SK-N-SH treated with all-trans-retinoic acid at 6 μM for 48 hours (cell line): ENCODE measurements around the gene IFT172.

Experiments
- ATAC-seq: fragments of 200-7000 bp; cut with Tn5 transposase; 3 replicates; pipeline ENCODE4 v1.9.1; 2020; ENCODE audit warnings: mild to moderate bottlenecking, moderate library complexity
- ARNTL ChIP-seq: fragments of 450-650 bp; formaldehyde crosslinking; IDR thresholded peaks from 2 replicates; pipeline ENCODE4 v1.5.0; 2020; ENCODE audit warnings: low read depth, mild to moderate bottlenecking, moderate library complexity, borderline replicate concordance
- CSDC2 ChIP-seq: fragments of 250-450 bp; sonication (Bioruptor Pico); IDR thresholded peaks from 2 replicates; pipeline ENCODE4 v1.5.0; 2020; ENCODE audit warnings: mild to moderate bottlenecking, moderate library complexity
- ESRRG ChIP-seq: fragments of 250-450 bp; sonication (Bioruptor Pico); IDR thresholded peaks from 2 replicates; pipeline ENCODE4 v1.6.1; 2021; ENCODE audit warnings: mild to moderate bottlenecking
- GLIS3 ChIP-seq: fragments of 250-450 bp; sonication (Bioruptor Pico); IDR thresholded peaks from 2 replicates; pipeline ENCODE4 v1.5.0; 2020; ENCODE audit warnings: mild to moderate bottlenecking, moderate library complexity
- ISL1 ChIP-seq: fragments of 250-450 bp; sonication (Bioruptor Pico); IDR thresholded peaks from 2 replicates; pipeline ENCODE4 v2.1.2; 2022; ENCODE audit warnings: mild to moderate bottlenecking, moderate library complexity
- OSR1 ChIP-seq: fragments of 250-450 bp; sonication (Bioruptor Pico); IDR thresholded peaks from 2 replicates; pipeline ENCODE4 v1.8.0; 2022; ENCODE audit warnings: moderate library complexity, mild to moderate bottlenecking, inconsistent platforms
- PPARA ChIP-seq: fragments of 250-450 bp; sonication (Bioruptor Pico); IDR thresholded peaks from 2 replicates; pipeline ENCODE4 v1.5.0; 2020; ENCODE audit warnings: mild to moderate bottlenecking, borderline replicate concordance
- RARB ChIP-seq: fragments of 250-450 bp; sonication (Bioruptor Pico); IDR thresholded peaks from 2 replicates; pipeline ENCODE4 v1.8.0; 2021; ENCODE audit warnings: mild to moderate bottlenecking, moderate library complexity
- SNAI2 ChIP-seq: fragments of 250-450 bp; sonication (Bioruptor Pico); IDR thresholded peaks from 2 replicates; pipeline ENCODE4 v1.5.0; 2020; ENCODE audit warnings: mild to moderate bottlenecking, moderate library complexity
- TOX ChIP-seq: fragments of 250-450 bp; sonication (Bioruptor Pico); IDR thresholded peaks from 2 replicates; pipeline ENCODE4 v1.8.0; 2021; ENCODE audit warnings: mild to moderate bottlenecking, moderate library complexity, borderline replicate concordance
- ZC3H10 ChIP-seq: fragments of 250-450 bp; sonication (Bioruptor Pico); IDR thresholded peaks from 2 replicates; pipeline ENCODE4 v1.5.1; 2021; ENCODE audit warnings: mild to moderate bottlenecking, moderate library complexity
- ZFP3 ChIP-seq: fragments of 250-450 bp; sonication (Bioruptor Pico); IDR thresholded peaks from 2 replicates; pipeline ENCODE4 v1.5.0; 2020; ENCODE audit warnings: mild to moderate bottlenecking, moderate library complexity
- ZFP30 ChIP-seq: fragments of 450-650 bp; formaldehyde crosslinking; IDR thresholded peaks from 2 replicates; pipeline ENCODE4 v1.5.0; 2022; ENCODE audit warnings: mild to moderate bottlenecking, moderate library complexity
- ZNF565 ChIP-seq: fragments of 450-650 bp; formaldehyde crosslinking; conservative IDR thresholded peaks from 2 replicates; pipeline ENCODE4 v1.5.0; 2020; ENCODE audit warnings: low read depth, mild to moderate bottlenecking, moderate library complexity
- ZNF70 ChIP-seq: fragments of 450-650 bp; formaldehyde crosslinking; IDR thresholded peaks from 2 replicates; pipeline ENCODE4 v1.5.0; 2020; ENCODE audit warnings: mild to moderate bottlenecking, moderate library complexity
- ZNF8 ChIP-seq: fragments of 450-650 bp; formaldehyde crosslinking; IDR thresholded peaks from 2 replicates; pipeline ENCODE4 v1.5.0; 2020; ENCODE audit warnings: mild to moderate bottlenecking, moderate library complexity
- TF ChIP-seq, protein P1 (sequence below): fragments of 250-450 bp; sonication (Bioruptor Pico); IDR thresholded peaks from 2 replicates; pipeline ENCODE4 v1.5.1; 2021; ENCODE audit warnings: mild to moderate bottlenecking, moderate library complexity
- TF ChIP-seq, protein P2 (sequence below): fragments of 250-450 bp; sonication (Bioruptor Pico); IDR thresholded peaks from 2 replicates; pipeline ENCODE4 v1.5.1; 2020; ENCODE audit warnings: low read depth, mild to moderate bottlenecking, moderate library complexity
- TF ChIP-seq, protein P3 (sequence below): fragments of 250-450 bp; sonication (Bioruptor Pico); IDR thresholded peaks from 2 replicates; pipeline ENCODE4 v1.5.0; 2020; ENCODE audit warnings: mild to moderate bottlenecking, moderate library complexity

Gene IFT172

DNA sequence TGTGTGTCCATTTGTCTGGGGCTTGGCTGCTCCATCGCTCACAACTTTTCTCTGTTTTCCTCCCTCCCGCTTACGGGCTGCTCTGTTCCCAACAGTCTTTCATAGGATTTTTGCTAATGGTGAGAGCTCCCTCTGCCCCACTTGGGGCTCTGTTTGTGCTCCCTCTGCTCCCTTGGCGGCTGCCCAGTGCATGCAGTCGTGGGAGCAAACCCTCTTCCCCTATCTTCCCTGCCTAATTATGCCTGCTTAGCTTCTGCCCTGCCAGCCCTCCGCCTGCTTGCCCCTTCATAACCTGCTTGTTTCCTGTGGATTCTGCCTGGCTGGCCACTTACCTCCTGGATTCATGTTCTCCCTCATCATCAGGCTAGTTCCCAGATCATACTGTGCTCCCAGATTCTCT lies 53.9 kb downstream of the IFT172 start:
- no peak for TF ChIP-seq ZC3H10 (CRISPR knock-in tag)
- TF ChIP-seq, protein P1, sequence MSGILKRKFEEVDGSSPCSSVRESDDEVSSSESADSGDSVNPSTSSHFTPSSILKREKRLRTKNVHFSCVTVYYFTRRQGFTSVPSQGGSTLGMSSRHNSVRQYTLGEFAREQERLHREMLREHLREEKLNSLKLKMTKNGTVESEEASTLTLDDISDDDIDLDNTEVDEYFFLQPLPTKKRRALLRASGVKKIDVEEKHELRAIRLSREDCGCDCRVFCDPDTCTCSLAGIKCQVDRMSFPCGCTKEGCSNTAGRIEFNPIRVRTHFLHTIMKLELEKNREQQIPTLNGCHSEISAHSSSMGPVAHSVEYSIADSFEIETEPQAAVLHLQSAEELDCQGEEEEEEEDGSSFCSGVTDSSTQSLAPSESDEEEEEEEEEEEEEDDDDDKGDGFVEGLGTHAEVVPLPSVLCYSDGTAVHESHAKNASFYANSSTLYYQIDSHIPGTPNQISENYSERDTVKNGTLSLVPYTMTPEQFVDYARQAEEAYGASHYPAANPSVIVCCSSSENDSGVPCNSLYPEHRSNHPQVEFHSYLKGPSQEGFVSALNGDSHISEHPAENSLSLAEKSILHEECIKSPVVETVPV (CRISPR knock-in tag): no peak
- TF ChIP-seq SNAI2 (CRISPR knock-in tag): no peak
- no peak for TF ChIP-seq TOX (CRISPR knock-in tag)
- TF ChIP-seq OSR1: no peak
- no peak for TF ChIP-seq ZNF70
- TF ChIP-seq GLIS3 (CRISPR knock-in tag): no peak
- no peak for TF ChIP-seq RARB
- no peak for TF ChIP-seq ARNTL (CRISPR knock-in tag)
- no peak for ATAC-seq

DNA sequence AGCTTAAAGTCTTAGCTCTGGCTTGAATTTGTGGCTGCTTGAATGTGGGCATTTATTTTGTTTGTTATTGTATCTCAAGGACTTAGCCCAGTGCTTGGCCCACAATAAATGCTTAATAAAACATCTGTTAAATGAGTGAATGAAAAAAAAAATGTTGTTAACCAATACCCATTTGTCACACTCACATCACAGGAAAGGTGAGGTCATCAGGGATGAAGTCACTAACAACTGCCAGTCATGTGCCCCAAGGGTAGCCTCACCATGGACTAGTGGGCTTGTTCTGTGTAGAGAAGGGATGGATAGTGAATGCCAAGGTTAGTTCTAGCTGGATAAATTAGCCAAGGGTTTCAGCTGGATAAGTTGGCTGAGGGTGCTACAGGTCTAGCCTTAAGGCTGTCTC lies 58.1 kb downstream of the IFT172 start:
- ATAC-seq: no peak

DNA sequence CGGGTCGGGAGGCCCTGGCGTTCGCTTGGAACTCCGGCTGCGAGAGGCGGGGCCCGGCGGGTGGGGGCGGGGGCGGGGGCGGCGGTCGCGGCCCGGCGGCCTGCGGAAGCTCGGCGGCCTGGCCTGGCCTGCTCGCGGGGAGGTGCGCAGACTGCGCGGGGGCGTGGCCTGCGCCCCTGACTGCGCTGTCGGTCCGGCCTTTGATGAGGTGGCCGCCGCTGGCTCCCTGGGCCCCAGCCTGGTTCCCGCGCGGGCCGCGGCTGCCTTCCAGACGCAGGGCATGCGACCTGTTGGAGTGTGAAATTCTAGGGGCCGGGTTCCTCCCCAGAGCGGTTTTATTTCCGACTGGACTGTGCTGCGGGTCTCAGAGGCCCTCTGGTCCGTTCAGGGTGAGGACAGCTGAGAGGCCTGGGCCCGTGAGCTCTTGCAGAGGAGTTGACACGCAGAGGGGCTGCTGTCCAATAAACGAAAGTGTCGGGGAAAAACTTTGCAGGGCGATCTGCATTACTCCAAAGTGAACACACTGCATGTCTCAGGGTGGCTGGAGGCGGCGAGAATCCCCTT lies 60.5 kb downstream of the IFT172 start:
- peak; percentile 85 for ATAC-seq
- TF ChIP-seq GLIS3 (CRISPR knock-in tag) (no peak), ARNTL (CRISPR knock-in tag) (no peak), ZFP30 (CRISPR knock-in tag) (no peak), ESRRG (no peak), CSDC2 (CRISPR knock-in tag) (no peak), TOX (CRISPR knock-in tag) (no peak), ISL1 (CRISPR knock-in tag) (no peak), ZFP3 (no peak; the same call in 1 of the 2 replicates), ZNF8 (no peak), PPARA (CRISPR knock-in tag) (no peak), ZNF70 (no peak), OSR1 (no peak), RARB (no peak), ZNF565 (CRISPR knock-in tag) (no peak)
- TF ChIP-seq, protein P2, sequence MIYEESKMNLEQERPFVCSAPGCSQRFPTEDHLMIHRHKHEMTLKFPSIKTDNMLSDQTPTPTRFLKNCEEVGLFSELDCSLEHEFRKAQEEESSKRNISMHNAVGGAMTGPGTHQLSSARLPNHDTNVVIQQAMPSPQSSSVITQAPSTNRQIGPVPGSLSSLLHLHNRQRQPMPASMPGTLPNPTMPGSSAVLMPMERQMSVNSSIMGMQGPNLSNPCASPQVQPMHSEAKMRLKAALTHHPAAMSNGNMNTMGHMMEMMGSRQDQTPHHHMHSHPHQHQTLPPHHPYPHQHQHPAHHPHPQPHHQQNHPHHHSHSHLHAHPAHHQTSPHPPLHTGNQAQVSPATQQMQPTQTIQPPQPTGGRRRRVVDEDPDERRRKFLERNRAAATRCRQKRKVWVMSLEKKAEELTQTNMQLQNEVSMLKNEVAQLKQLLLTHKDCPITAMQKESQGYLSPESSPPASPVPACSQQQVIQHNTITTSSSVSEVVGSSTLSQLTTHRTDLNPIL (CRISPR knock-in tag): no peak
- TF ChIP-seq, protein P1 (CRISPR knock-in tag): no peak
- TF ChIP-seq, protein P3, sequence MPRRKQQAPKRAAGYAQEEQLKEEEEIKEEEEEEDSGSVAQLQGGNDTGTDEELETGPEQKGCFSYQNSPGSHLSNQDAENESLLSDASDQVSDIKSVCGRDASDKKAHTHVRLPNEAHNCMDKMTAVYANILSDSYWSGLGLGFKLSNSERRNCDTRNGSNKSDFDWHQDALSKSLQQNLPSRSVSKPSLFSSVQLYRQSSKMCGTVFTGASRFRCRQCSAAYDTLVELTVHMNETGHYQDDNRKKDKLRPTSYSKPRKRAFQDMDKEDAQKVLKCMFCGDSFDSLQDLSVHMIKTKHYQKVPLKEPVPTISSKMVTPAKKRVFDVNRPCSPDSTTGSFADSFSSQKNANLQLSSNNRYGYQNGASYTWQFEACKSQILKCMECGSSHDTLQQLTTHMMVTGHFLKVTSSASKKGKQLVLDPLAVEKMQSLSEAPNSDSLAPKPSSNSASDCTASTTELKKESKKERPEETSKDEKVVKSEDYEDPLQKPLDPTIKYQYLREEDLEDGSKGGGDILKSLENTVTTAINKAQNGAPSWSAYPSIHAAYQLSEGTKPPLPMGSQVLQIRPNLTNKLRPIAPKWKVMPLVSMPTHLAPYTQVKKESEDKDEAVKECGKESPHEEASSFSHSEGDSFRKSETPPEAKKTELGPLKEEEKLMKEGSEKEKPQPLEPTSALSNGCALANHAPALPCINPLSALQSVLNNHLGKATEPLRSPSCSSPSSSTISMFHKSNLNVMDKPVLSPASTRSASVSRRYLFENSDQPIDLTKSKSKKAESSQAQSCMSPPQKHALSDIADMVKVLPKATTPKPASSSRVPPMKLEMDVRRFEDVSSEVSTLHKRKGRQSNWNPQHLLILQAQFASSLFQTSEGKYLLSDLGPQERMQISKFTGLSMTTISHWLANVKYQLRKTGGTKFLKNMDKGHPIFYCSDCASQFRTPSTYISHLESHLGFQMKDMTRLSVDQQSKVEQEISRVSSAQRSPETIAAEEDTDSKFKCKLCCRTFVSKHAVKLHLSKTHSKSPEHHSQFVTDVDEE (CRISPR knock-in tag): no peak

More for the DNA sequence above, 58.1 kb downstream of the IFT172 start:
- TF ChIP-seq ZNF8 (no peak), TOX (CRISPR knock-in tag) (no peak), ARNTL (CRISPR knock-in tag) (no peak), ESRRG (no peak), ZNF565 (CRISPR knock-in tag) (no peak), ISL1 (CRISPR knock-in tag) (no peak), ZFP30 (CRISPR knock-in tag) (no peak), RARB (no peak)
- TF ChIP-seq, protein P1 (CRISPR knock-in tag): no peak
- TF ChIP-seq, protein P3 (CRISPR knock-in tag): no peak
